Stimulated activated CD4-positive, alpha-beta T cell treated with anti-CD3 and anti-CD28 coated beads, Interleukin-12 subunit alpha, Interleukin-12 subunit beta, amount 100 ng/mL, for 4 hours (primary cell): ENCODE data around the gene RALBP1.
"Not testable (repeated sequence)": the region's sequence is repeated elsewhere in the genome, so short reads cannot be mapped to it uniquely, and the experiment has no call there.

Experiments
- DNase-seq: peaks from one replicate; pipeline ENCODE4 v3.0.0-alpha.2; 2020

RALBP1 gene

GRCh38 chr18:9455718-9456511 lies 19.4 kb upstream of the RALBP1 start:
- DNase-seq = no peak

GRCh38 chr18:9466127-9466526 lies 9.2 kb upstream of the RALBP1 start:
- DNase-seq = no peak

- DNase-seq = no peak
Observed at GRCh38 chr18:9466846-9467245, 8.5 kb upstream of the RALBP1 start.

GRCh38 chr18:9468998-9469397 lies 6.3 kb upstream of the RALBP1 start:
- DNase-seq = no peak

GRCh38 chr18:9469685-9470084 lies 5.6 kb upstream of the RALBP1 start:
- DNase-seq = no peak

GRCh38 chr18:9474108-9474982 lies 968 bp upstream of the RALBP1 start:
- DNase-seq = no peak

- peak; percentile 51 for DNase-seq
Observed at GRCh38 chr18:9475643-9476591, 604 bp downstream of the RALBP1 start.

GRCh38 chr18:9476949-9477348 lies 1.6 kb downstream of the RALBP1 start:
- not testable (repeated sequence) for DNase-seq

GRCh38 chr18:9477509-9477908 lies 2.2 kb downstream of the RALBP1 start:
- no peak for DNase-seq

- DNase-seq = no peak
Observed at GRCh38 chr18:9478545-9478944, 3.2 kb downstream of the RALBP1 start.

- no peak for DNase-seq
Observed at GRCh38 chr18:9482790-9483189, 7.5 kb downstream of the RALBP1 start.

GRCh38 chr18:9483526-9483925 lies 8.2 kb downstream of the RALBP1 start:
- DNase-seq = no peak

- not testable (repeated sequence) for DNase-seq
Observed at GRCh38 chr18:9484856-9485255, 9.5 kb downstream of the RALBP1 start.

GRCh38 chr18:9488538-9488937 lies 13.2 kb downstream of the RALBP1 start:
- no peak for DNase-seq

GRCh38 chr18:9494778-9495331 lies 19.5 kb downstream of the RALBP1 start:
- no peak for DNase-seq

- DNase-seq = no peak
Observed at GRCh38 chr18:9495465-9495864, 20.2 kb downstream of the RALBP1 start.

- no peak for DNase-seq
Observed at GRCh38 chr18:9495916-9496705, 20.8 kb downstream of the RALBP1 start.

- DNase-seq = no peak
Observed at GRCh38 chr18:9506046-9506792, 30.9 kb downstream of the RALBP1 start.

GRCh38 chr18:9507565-9508088 lies 32.3 kb downstream of the RALBP1 start:
- no peak for DNase-seq

GRCh38 chr18:9508446-9509025 lies 33.2 kb downstream of the RALBP1 start:
- no peak for DNase-seq
